OCI-LY1 (cell line): ENCODE results near the gene LARP4.

Source experiments
- CTCF ChIP-seq: fragments of 200-600 bp; sonication (generic), shearing (Covaris generic); IDR thresholded peaks from 2 replicates; pipeline ENCODE4 v1.5.1; 2017; ENCODE audit warnings: mild to moderate bottlenecking, antibody characterized with exemption, low read length, moderate library complexity, mixed read lengths
- EZH2 ChIP-seq: fragments of 200-600 bp; sonication (generic), shearing (Covaris generic); IDR thresholded peaks from 2 replicates; pipeline ENCODE4 v1.8.0; 2017; ENCODE audit warnings: borderline replicate concordance, mixed run types, mild to moderate bottlenecking, antibody characterized with exemption, low read length, moderate library complexity, mixed read lengths

- no peak for TF ChIP-seq CTCF
- TF ChIP-seq EZH2 = no peak
Measured at GRCh38 chr12:50403001-50403440, 2.3 kb downstream of the LARP4 start.
